CD4-positive, alpha-beta T cell (primary cell): ENCODE results near the gene CTAGE1. TPM values are rescaled to one million over a fixed set of nuclear protein-coding genes. Genes with fewer than 3 reads are reported as not detected.

Source experiments
- ATAC-seq: fragments of 200-7000 bp; cut with Tn5 transposase; one replicate; pipeline ENCODE4 v1.10.0; 2022; ENCODE audit warnings: mild to moderate bottlenecking; ENCODE audit not compliant: poor library complexity
- CTCF ChIA-PET: fragments of 350-600 bp; sonication (Branson Sonifier 250); formaldehyde crosslinking; loops from one replicate; lab custom pipeline; 2021; ENCODE audit warnings: antibody characterized with exemption, inconsistent platforms; lab: Charles Lee
- POLR2A ChIA-PET: fragments of 350-600 bp; sonication (Branson Sonifier 250); formaldehyde crosslinking; loops from one replicate; lab custom pipeline; 2021; ENCODE audit warnings: antibody characterized with exemption, inconsistent platforms; lab: Charles Lee
- DNase-seq, 14 experiments: peaks; one replicate each; pipeline ENCODE4 v3.0.0-alpha.2; 2013 to 2020; ENCODE audit warnings: mixed read lengths in 2 of 14
- H3K27ac ChIP-seq, 2 donors: one replicate each; pipeline versions ENCODE4 v1.5.1 to v1.7.0; 2013; ENCODE audit warnings: low read length in 2 of 2, low read depth in 1 of 2, mild to moderate bottlenecking in 1 of 2
- H3K27me3 ChIP-seq, 2 experiments: 1 replicate in 1 of 2; 2 replicates in 1 of 2; pipeline versions ENCODE4 v1.6.1 to v1.7.0; 2013; ENCODE audit warnings: low read length in 2 of 2, control low read depth in 1 of 2, mild to moderate bottlenecking in 1 of 2, moderate library complexity in 1 of 2; ENCODE audit not compliant: insufficient read depth in 2 of 2, control insufficient read depth in 1 of 2
- H3K36me3 ChIP-seq: one replicate; pipeline ENCODE4 v1.6.1; 2013; ENCODE audit warnings: low read length, control low read depth; ENCODE audit not compliant: insufficient read depth
- H3K4me1 ChIP-seq: one replicate; pipeline ENCODE4 v1.6.1; 2013; ENCODE audit warnings: low read length, control low read depth; ENCODE audit not compliant: insufficient read depth
- H3K4me3 ChIP-seq: one replicate; pipeline ENCODE4 v1.5.1; 2013; ENCODE audit warnings: mild to moderate bottlenecking, low read length, moderate library complexity
- H3K9me3 ChIP-seq, 2 experiments: 1 replicate in 1 of 2; 2 replicates in 1 of 2; pipeline versions ENCODE4 v1.6.1 to v1.7.0; 2013; ENCODE audit warnings: low read length in 2 of 2, mild to moderate bottlenecking in 2 of 2, control low read depth in 1 of 2, moderate library complexity in 1 of 2; ENCODE audit not compliant: control insufficient read depth in 1 of 2, insufficient read depth in 1 of 2
- H3K27ac Mint-ChIP-seq: one replicate; pipeline ENCODE4 v1.8.0; 2020; ENCODE audit warnings: mixed read lengths
- H3K27me3 Mint-ChIP-seq: one replicate; pipeline ENCODE4 v1.8.0; 2021; ENCODE audit warnings: mixed read lengths
- H3K36me3 Mint-ChIP-seq: one replicate; pipeline ENCODE4 v1.8.0; 2021; ENCODE audit warnings: low read depth, mixed read lengths
- H3K4me1 Mint-ChIP-seq: one replicate; pipeline ENCODE4 v1.8.0; 2021; ENCODE audit warnings: low read depth, mixed read lengths
- H3K4me3 Mint-ChIP-seq: one replicate; pipeline ENCODE4 v1.8.0; 2020; ENCODE audit warnings: mild to moderate bottlenecking, mixed read lengths
- H3K9me3 Mint-ChIP-seq: one replicate; pipeline ENCODE4 v1.8.0; 2020; ENCODE audit warnings: mixed read lengths
- intact Hi-C, 2 experiments: fragments of 100-400 bp; cut with DNase I in 1 of 2; cut with micrococcal nuclease in 1 of 2; formaldehyde crosslinking; loops; one replicate each; pipeline versions ENCODE4 v1.15.1 to v1.9.0; 2023 to 2025; cut with DNase I, micrococcal nuclease
- total RNA-seq, 174 experiments: library from RNA in 2 of 174; stranded (reverse) in 2 of 174; gene quantifications; one replicate each; pipeline ENCODE4 v1.2.3 and lab custom pipeline; 2021 to 2026
- TF ChIP-seq, protein P1 (sequence below): fragments of 200-600 bp; IDR thresholded peaks from one replicate; pipeline ENCODE4 v1.8.0; 2022; ENCODE audit warnings: antibody characterized with exemption, mild to moderate bottlenecking

CTAGE1 gene
- total RNA-seq, 2 experiments from 2014 or later = not detected

- Mint-ChIP-seq H3K36me3 (no peaks in the 10 kb centered on the region), H3K9me3 (no peaks in the 10 kb centered on the region), H3K4me1 (no peaks in the 10 kb centered on the region), H3K4me3 (no peak overlapping the region), H3K27me3 (no peaks in the 10 kb centered on the region), H3K27ac (no peak overlapping the region)
- TF ChIP-seq, protein P1, sequence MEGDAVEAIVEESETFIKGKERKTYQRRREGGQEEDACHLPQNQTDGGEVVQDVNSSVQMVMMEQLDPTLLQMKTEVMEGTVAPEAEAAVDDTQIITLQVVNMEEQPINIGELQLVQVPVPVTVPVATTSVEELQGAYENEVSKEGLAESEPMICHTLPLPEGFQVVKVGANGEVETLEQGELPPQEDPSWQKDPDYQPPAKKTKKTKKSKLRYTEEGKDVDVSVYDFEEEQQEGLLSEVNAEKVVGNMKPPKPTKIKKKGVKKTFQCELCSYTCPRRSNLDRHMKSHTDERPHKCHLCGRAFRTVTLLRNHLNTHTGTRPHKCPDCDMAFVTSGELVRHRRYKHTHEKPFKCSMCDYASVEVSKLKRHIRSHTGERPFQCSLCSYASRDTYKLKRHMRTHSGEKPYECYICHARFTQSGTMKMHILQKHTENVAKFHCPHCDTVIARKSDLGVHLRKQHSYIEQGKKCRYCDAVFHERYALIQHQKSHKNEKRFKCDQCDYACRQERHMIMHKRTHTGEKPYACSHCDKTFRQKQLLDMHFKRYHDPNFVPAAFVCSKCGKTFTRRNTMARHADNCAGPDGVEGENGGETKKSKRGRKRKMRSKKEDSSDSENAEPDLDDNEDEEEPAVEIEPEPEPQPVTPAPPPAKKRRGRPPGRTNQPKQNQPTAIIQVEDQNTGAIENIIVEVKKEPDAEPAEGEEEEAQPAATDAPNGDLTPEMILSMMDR = no peak
- H3K4me1 ChIP-seq = no peaks in the 10 kb centered on the region
- ATAC-seq = no peak
- intact Hi-C loops = no loop called here
- DNase-seq = no peak
- H3K27ac ChIP-seq = no peak overlapping the region
- CTCF ChIA-PET = no interaction called here
- POLR2A ChIA-PET = no interaction called here
- no peaks in the 10 kb centered on the region for H3K27me3 ChIP-seq
- no peaks in the 10 kb centered on the region for H3K36me3 ChIP-seq
- H3K9me3 ChIP-seq = peaks cover 0 to 4% of the 10 kb centered on the region in 2 experiments
- H3K4me3 ChIP-seq = no peak overlapping the region
Measured at GRCh38 chr18:22436136-22436535, 18.4 kb upstream of the CTAGE1 start.

- ATAC-seq = no peak
- POLR2A ChIA-PET = no interaction called here
Measured at GRCh38 chr18:22434973-22435608, 17.4 kb upstream of the CTAGE1 start.

GRCh38 chr18:22433956-22434355, 16.2 kb upstream of the CTAGE1 start:
- no peak overlapping the region for H3K4me3 Mint-ChIP-seq
- no peaks in the 10 kb centered on the region for H3K27me3 Mint-ChIP-seq
- Histone ChIP-seq H3K27ac (no peak overlapping the region), H3K4me1 (no peaks in the 10 kb centered on the region), H3K27me3 (no peaks in the 10 kb centered on the region), H3K4me3 (no peak overlapping the region), H3K36me3 (no peaks in the 10 kb centered on the region), H3K9me3 (peaks cover 0 to 4% of the 10 kb centered on the region in 2 experiments)
- POLR2A ChIA-PET = no interaction called here
- TF ChIP-seq, protein P1 = no peak
- H3K36me3 Mint-ChIP-seq = no peaks in the 10 kb centered on the region
- no peaks in the 10 kb centered on the region for H3K9me3 Mint-ChIP-seq
- ATAC-seq (no peak), DNase-seq (no peak)
- H3K4me1 Mint-ChIP-seq = no peaks in the 10 kb centered on the region
- intact Hi-C loops = no loop called here
- no peak overlapping the region for H3K27ac Mint-ChIP-seq
- CTCF ChIA-PET = no interaction called here

More at GRCh38 chr18:22434973-22435608, 17.4 kb upstream of the CTAGE1 start:
- intact Hi-C loops = no loop called here
- Mint-ChIP-seq H3K27ac (no peak overlapping the region), H3K4me3 (no peak overlapping the region), H3K36me3 (no peaks in the 10 kb centered on the region), H3K4me1 (no peaks in the 10 kb centered on the region), H3K27me3 (no peaks in the 10 kb centered on the region), H3K9me3 (no peaks in the 10 kb centered on the region)
- CTCF ChIA-PET = no interaction called here
- Histone ChIP-seq H3K4me3 (no peak overlapping the region), H3K4me1 (no peaks in the 10 kb centered on the region), H3K36me3 (no peaks in the 10 kb centered on the region), H3K27me3 (no peaks in the 10 kb centered on the region), H3K9me3 (peaks cover 0 to 4% of the 10 kb centered on the region in 2 experiments), H3K27ac (no peak overlapping the region)
- TF ChIP-seq, protein P1 = no peak
- DNase-seq = no peak
